Activated B cell treated with CpG ODN at 0.5 μM for 24 hours (primary cell): ENCODE measurements around the gene ATXN2L. TPM values are rescaled to one million over a fixed set of nuclear protein-coding genes. Genes with fewer than 3 reads are reported as not detected.
A peak's percentile ranks its signal among the peaks of the same experiment; 100 is the strongest.

Source experiments
- ATAC-seq: fragments of 200-7000 bp; cut with Tn5 transposase; one replicate; pipeline ENCODE4 v1.10.0; 2021; ENCODE audit warnings: low read depth, mild to moderate bottlenecking, moderate library complexity
- CTCF ChIA-PET: fragments of 350-600 bp; sonication (Branson Sonifier 250); formaldehyde crosslinking; loops from one replicate; lab custom pipeline; 2021; ENCODE audit warnings: antibody characterized with exemption; lab: Charles Lee
- POLR2A ChIA-PET: fragments of 350-600 bp; sonication (Branson Sonifier 250); formaldehyde crosslinking; loops from one replicate; lab custom pipeline; 2021; ENCODE audit warnings: antibody characterized with exemption; lab: Charles Lee
- DNase-seq: peaks from one replicate; pipeline ENCODE4 v3.0.0; 2022
- H3K27ac Mint-ChIP-seq: one replicate; pipeline ENCODE4 v1.8.0; 2020; ENCODE audit warnings: mixed read lengths
- H3K27me3 Mint-ChIP-seq: one replicate; pipeline ENCODE4 v1.8.0; 2021; ENCODE audit warnings: mixed read lengths
- H3K36me3 Mint-ChIP-seq: one replicate; pipeline ENCODE4 v1.8.0; 2021; ENCODE audit warnings: low read depth, mixed read lengths
- H3K4me1 Mint-ChIP-seq: one replicate; pipeline ENCODE4 v1.8.0; 2021; ENCODE audit warnings: mixed read lengths
- H3K4me3 Mint-ChIP-seq: one replicate; pipeline ENCODE4 v1.8.0; 2020; ENCODE audit warnings: mild to moderate bottlenecking, mixed read lengths
- H3K9me3 Mint-ChIP-seq: one replicate; pipeline ENCODE4 v1.8.0; 2020; ENCODE audit warnings: mixed read lengths
- intact Hi-C: fragments of 100-400 bp; cut with micrococcal nuclease; formaldehyde crosslinking; loops from one replicate; pipeline ENCODE4 v1.15.1; 2024
- total RNA-seq: library from RNA; stranded (reverse); gene quantifications from 2 replicates; pipeline ENCODE4 v1.2.3, GENCODE V29; 2022
- TF ChIP-seq, protein P1 (sequence below): fragments of 200-600 bp; IDR thresholded peaks from one replicate; pipeline ENCODE4 v1.8.0; 2022; ENCODE audit warnings: antibody characterized with exemption, mild to moderate bottlenecking

The ATXN2L gene
- total RNA-seq, 1 donor from 2014 or later, result 335 TPM

DNA sequence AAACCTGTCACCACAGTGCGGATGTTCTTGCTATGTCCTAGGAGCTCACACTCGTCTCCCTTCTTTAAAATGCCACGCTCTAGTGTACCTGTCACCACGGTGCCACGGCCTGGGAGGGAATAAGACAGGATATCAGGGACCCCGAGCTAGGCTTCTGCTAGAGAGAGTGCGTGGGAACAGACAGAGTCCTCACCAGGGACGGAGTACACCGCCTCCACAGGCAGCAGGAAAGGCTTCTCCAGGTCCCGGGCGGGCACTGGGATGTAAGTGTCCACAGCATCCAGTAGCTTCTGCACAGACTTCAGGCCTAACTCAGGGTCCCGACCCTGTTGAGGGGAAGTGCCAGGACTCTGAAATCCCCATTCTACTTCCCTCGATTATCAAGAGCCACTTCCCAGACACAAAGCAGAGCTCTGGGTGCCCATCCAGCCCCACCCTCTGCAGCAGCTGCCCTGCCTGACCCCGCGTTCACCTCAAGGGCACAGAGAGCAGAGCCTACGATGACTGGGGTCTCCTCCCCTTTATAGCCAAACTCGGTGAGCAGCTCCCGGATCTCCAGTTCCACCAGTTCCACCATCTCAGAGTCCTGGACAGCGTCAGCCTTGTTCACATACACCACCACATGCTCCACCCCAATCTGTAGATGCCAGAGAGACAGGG is 21.6 kb downstream of the ATXN2L start:
- ATAC-seq (no peak), DNase-seq (no peak)
- POLR2A ChIA-PET, result interaction anchor here (0.9 to 6.6 kb wide), 5 partner anchors 16 to 101 kb away, joined by 4 to 113 read pairs (median 31); partner anchors contain the start of genes ATXN2L, RABEP2 and SH2B1
- H3K27ac Mint-ChIP-seq, result no peak overlapping the region
- H3K27me3 Mint-ChIP-seq, result no peaks in the 10 kb centered on the region
- peaks cover 58% of the 10 kb centered on the region for H3K36me3 Mint-ChIP-seq
- peaks cover 28% of the 10 kb centered on the region for H3K4me1 Mint-ChIP-seq
- no peaks in the 10 kb centered on the region for H3K9me3 Mint-ChIP-seq
- CTCF ChIA-PET, result no interaction called here
- TF ChIP-seq, protein P1, sequence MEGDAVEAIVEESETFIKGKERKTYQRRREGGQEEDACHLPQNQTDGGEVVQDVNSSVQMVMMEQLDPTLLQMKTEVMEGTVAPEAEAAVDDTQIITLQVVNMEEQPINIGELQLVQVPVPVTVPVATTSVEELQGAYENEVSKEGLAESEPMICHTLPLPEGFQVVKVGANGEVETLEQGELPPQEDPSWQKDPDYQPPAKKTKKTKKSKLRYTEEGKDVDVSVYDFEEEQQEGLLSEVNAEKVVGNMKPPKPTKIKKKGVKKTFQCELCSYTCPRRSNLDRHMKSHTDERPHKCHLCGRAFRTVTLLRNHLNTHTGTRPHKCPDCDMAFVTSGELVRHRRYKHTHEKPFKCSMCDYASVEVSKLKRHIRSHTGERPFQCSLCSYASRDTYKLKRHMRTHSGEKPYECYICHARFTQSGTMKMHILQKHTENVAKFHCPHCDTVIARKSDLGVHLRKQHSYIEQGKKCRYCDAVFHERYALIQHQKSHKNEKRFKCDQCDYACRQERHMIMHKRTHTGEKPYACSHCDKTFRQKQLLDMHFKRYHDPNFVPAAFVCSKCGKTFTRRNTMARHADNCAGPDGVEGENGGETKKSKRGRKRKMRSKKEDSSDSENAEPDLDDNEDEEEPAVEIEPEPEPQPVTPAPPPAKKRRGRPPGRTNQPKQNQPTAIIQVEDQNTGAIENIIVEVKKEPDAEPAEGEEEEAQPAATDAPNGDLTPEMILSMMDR, result no peak
- H3K4me3 Mint-ChIP-seq, result peak overlapping the region; percentile 19
- intact Hi-C loops, result no loop called here

DNA sequence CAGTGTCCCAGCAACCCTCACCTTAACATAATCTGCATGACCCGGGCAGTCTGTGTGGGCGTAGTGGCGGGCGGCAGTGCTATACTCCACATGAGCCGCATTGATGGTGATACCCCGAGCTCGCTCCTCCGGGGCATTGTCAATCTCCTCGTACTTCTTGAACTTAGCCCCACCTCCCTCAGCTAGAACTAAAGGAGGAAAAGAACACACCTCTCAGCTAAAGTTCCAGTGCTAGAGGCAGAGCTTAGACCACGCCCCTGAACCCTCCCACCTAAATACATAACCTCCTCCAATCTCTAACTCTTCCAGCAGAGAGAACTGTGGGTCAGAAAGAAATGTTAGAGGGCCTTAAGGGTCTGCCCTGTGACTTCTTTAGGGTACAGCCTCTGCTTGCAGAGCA is 22.5 kb downstream of the ATXN2L start:
- ATAC-seq (no peak), DNase-seq (no peak)
- peak overlapping the region; percentile 95 for H3K4me3 Mint-ChIP-seq
- ChIA-PET POLR2A (interaction anchor here (0.6 to 6.6 kb wide), 12 partner anchors 7 to 914 kb away, joined by 3 to 113 read pairs (median 6); partner anchors contain the start of genes ATXN2L, RABEP2 and SH2B1), CTCF (no interaction called here)
- H3K27me3 Mint-ChIP-seq, result no peaks in the 10 kb centered on the region
- H3K9me3 Mint-ChIP-seq, result no peaks in the 10 kb centered on the region
- intact Hi-C loops, result no loop called here
- TF ChIP-seq, protein P1, result no peak
- H3K36me3 Mint-ChIP-seq, result peaks cover 55% of the 10 kb centered on the region
- peak overlapping the region; percentile 90 for H3K27ac Mint-ChIP-seq
- H3K4me1 Mint-ChIP-seq, result peaks cover 28% of the 10 kb centered on the region

DNA sequence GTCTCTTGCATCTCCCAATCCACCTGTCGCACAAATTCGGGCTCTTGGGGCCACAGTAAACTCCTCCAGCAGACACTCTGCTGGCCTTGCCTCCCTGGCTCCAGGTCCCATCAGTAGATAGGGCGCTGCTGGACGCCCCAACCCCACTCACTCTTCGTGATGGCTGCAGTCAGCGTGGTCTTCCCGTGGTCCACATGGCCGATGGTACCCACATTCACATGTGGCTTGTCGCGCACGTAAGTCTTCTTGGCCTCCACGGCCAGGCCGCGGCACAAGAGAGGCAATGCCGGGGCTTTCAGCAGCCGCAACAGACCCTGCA is 22.9 kb downstream of the ATXN2L start:
- Mint-ChIP-seq H3K4me3 (peak overlapping the region; percentile 95), H3K27ac (peak overlapping the region; percentile 90), H3K4me1 (peaks cover 28% of the 10 kb centered on the region), H3K36me3 (peaks cover 55% of the 10 kb centered on the region), H3K27me3 (no peaks in the 10 kb centered on the region), H3K9me3 (no peaks in the 10 kb centered on the region)
- TF ChIP-seq, protein P1, result no peak
- ChIA-PET CTCF (interaction anchor here (0.7 to 4.9 kb wide), 6 partner anchors 14 to 132 kb away, joined by 3 to 20 read pairs (median 4); partner anchors contain the start of gene ATXN2L), POLR2A (interaction anchor here (0.5 to 6.6 kb wide), 20 partner anchors 8 to 913 kb away, joined by 3 to 113 read pairs (median 6); partner anchors contain the start of genes ATXN2L, CD19, CLN3 and NFATC2IP)
- intact Hi-C loops, result loop anchor here (1.0 kb wide), 5 partner anchors 18 to 105 kb away; partner anchors contain the start of genes NFATC2IP and SH2B1
- ATAC-seq (no peak), DNase-seq (no peak)

DNA sequence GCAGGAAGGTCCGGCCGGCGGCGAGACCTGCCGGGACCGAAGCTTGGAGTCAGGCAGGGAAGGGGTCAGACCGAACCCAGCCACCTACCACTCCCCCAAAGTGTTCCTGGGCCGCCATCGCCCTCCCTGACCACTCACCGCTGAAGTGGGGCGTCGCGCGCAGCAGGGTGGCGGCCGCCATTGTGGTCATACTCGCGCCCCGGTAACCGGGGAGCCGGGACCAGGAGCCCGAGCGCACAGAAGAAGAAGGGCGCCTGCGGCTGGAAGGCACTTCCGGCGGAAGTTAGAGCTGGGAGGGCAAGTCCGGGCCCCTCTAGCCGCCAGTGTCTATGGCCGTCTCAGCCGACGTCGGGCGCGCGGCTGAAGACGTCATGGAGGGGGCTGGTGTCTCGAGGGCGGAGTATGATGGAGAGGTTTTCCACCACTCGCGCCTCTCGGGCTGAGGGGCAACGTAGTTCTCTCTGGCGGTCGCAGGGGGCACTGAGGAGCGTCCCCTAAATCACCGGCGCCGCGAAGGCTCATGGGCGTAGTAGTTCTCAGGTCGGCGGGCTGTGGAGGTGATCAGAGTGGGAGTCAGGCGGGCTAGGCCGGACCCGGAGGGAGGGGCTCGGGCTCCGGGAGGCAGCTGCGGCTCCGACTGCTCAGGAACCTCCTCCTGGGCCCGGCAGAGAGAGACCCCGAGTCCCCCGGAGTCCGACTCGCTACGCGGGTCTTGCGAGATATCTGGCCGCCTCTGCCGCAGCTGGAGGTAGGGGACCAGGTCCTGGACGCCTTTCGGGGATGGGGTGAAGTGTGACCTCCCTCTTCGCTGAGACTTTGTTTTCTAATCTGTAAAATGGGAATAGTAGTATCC is 23.5 kb downstream of the ATXN2L start, which contains the start of gene TUFM:
TUFM (minus strand) TSS at position 269 of the 853 bp plus-strand sequence; CDS start at position 190, 79 bp downstream.
- peak; percentile 97 for ATAC-seq
- Mint-ChIP-seq H3K9me3 (no peaks in the 10 kb centered on the region), H3K36me3 (peaks cover 51% of the 10 kb centered on the region), H3K4me3 (peak within 1 kb of the TSS; percentile 95), H3K4me1 (peaks cover 28% of the 10 kb centered on the region), H3K27me3 (no peaks in the 10 kb centered on the region), H3K27ac (peak within 1 kb of the TSS; percentile 90)
- intact Hi-C loops, result loop anchor here (1.0 kb wide), 5 partner anchors 17 to 104 kb away; partner anchors contain the start of genes NFATC2IP and SH2B1
- POLR2A ChIA-PET, result interaction anchor here (0.5 to 6.6 kb wide), 26 partner anchors 8 to 1087 kb away, joined by 3 to 113 read pairs (median 4); partner anchors contain the start of genes ATXN2L, CD19, CLN3 and NFATC2IP
- TF ChIP-seq, protein P1, result no peak
- DNase-seq, result peak; percentile 96
- CTCF ChIA-PET, result interaction anchor here (0.7 to 4.9 kb wide), 9 partner anchors 14 to 131 kb away, joined by 3 to 20 read pairs (median 4); partner anchors contain the start of genes ATXN2L and SH2B1
